GM21717 (cell line): ENCODE results near the gene TMEM130.
"Not testable (repeated sequence)": the region's sequence is repeated elsewhere in the genome, so short reads cannot be mapped to it uniquely, and the experiment has no call there.

Experiments
- ATAC-seq: cut with Tn5 transposase; IDR thresholded peaks from one replicate; pipeline ENCODE4 v1.9.1; 2021; ENCODE audit warnings: mild to moderate bottlenecking, moderate library complexity; ENCODE audit not compliant: unreplicated experiment

Gene TMEM130

DNA sequence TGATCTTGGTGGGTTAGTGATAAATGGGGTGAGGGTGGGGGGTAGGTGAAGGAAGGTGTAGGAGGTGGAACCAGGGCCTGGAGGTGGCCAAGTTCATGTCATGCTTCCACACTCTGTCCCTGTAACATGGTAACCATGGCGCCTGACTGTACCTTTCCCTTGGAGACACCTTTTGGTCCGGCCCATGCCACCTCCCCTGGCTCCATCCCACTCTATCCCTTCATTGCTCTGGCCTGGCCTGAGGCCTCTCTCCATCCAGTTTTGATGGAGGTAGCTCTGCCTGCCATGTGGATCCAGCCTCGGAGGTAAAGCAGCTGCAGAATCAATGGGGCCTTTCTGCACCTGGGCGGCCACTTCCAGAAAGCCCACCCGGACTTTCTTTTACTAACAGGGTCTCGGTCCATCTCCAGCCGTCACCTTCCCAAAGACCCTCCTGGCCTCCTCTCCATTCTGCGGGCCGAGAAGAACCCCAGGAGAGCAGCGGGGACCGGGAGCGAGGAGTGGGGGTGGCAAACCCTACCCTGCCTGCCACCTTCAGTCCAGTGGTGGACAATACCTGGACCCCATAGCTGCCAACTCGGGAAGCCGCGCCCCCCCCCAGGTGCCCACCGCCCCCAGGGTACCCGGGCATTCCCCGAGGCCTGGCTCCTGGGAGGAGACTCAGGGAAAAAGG is 8.0 kb upstream of the TMEM130 start:
- ATAC-seq: no peak

- no peak for ATAC-seq
Observed at GRCh38 chr7:98877146-98877545, 7.3 kb upstream of the TMEM130 start.

DNA sequence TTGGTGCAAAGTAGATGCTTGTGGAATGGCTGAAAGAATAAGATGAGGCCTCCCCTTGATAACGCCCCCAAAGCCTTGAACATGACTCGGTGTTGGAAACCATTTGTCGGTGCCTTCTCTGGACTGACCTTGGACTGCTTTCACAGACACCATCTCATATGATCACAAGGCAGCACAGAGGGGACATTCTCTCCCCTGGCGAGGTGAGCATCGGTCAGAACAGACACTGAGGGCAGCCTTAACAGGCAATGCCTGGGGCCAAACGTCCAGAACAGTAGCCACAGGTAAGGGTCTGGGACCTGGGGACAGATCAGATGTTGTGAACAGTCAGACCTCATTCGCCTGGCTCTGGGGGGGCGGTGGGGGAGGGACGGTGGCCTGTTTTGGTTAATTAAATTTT is 5.7 kb upstream of the TMEM130 start:
- no peak for ATAC-seq

- ATAC-seq: no peak
Observed at GRCh38 chr7:98874942-98875341, 5.1 kb upstream of the TMEM130 start.

DNA sequence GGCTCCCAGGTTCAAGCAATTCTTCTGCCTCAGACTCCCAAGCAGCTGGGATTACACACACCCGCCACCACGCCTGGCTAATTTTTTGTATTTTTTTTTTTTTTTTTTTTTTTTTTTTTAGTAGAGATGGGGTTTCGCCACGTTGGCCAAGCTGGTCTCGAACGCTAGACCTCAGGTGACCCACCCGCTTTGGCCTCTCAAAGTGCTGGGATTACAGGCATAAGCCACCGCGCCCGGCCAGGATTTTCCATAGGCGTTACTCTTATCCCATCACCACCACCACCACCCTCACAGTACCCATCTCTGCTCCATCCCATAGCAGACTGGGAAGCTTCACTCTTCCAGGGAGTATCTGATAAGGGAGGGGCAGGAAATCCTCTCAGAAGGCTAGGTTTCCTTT is 3.8 kb upstream of the TMEM130 start:
- not testable (repeated sequence) for ATAC-seq

GRCh38 chr7:98872328-98872924 is 2.6 kb upstream of the TMEM130 start:
- ATAC-seq: no peak

DNA sequence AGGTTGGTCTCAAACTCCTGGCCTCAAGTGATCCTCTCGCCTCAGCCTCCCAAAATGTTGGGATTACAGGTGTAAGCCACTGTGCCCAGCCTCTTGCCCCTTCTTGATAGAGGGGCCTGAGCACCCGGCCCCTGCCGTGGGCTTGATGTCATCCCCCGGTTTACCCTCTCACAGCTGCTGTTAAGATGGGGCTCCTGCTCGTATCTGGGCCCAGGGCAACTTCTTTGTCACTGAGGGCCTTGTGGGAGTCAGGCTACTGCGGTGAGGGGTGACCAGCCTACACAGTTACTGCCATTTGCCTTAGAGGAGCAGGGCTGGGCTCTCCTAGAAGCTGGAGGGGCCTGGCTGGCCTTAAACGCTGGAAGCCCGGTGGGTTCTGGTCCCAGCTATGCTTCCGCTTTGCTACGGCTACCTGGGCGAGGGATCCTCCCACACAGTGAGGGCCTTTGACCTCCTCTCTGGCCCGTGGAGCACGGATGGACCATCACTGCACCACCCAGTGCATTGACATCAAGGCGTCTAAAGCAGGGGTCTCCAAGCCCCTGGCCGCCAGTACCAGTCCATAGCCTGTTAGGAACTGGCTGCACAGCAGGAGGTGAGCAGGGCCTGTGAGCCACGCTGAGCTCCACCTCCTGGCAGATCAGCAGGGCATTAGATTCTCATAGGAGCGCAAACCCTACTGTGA is 1.1 kb upstream of the TMEM130 start:
- no peak for ATAC-seq

GRCh38 chr7:98870121-98870651 is 372 bp upstream of the TMEM130 start:
- peak; percentile 64 for ATAC-seq

- no peak for ATAC-seq
Observed at GRCh38 chr7:98869027-98869596, 702 bp downstream of the TMEM130 start.

DNA sequence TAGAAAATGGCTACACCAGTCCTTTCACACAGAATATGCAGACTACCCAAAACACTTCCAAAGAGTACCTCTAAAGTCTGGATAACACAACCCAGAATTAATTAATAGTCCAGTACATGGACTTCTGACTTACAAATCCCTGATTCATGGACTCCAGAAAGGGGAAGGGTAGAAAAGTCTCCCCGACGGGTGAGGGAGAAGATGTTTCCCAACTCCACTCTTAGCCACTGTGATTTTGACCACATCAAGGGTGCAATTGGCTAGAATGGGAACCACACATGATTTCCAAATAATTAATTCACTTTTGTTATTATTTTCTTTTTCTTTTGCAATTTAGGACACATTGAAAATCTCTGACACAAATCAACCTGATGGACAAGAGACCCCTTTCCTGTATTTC is 1.4 kb downstream of the TMEM130 start:
- ATAC-seq: no peak

DNA sequence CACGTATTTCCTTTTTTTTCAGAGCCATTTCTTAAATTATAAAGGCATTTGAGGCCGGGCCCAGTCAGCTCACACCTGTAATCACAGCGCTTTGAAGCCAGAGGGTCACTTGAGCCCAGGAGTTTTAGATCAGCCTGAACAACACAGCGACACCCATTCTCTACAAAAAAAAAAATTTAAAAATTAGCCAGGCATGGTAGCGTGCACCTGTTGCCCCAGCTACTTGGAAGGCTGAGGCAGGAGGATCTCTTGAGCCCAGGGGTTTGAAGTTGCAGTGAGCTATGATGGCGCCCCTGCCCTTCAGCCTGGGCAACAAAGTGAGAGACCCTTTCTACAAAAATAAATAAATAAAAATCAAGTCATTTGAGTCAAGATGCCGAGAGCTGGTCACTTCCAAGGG is 3.0 kb downstream of the TMEM130 start:
- ATAC-seq: no peak

DNA sequence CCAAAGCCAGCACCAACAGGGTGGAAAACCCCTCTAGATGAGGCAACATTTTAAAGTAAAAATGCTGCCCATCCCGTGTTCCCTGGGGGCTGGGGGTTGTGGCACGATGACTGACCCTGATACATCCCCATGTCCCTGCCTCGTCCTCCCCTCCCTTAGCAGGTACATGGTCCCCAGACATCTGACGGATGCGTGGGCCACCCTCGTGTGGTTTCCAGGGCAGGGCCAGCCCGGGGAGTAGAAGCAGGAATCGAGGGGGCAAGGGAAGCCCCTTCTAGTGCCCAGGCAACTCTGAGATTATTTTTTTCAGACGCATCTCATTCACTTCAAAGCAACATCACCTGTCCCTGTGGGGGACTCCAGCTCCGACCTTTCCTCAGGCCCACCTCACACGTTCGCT is 3.5 kb downstream of the TMEM130 start:
- ATAC-seq: no peak

DNA sequence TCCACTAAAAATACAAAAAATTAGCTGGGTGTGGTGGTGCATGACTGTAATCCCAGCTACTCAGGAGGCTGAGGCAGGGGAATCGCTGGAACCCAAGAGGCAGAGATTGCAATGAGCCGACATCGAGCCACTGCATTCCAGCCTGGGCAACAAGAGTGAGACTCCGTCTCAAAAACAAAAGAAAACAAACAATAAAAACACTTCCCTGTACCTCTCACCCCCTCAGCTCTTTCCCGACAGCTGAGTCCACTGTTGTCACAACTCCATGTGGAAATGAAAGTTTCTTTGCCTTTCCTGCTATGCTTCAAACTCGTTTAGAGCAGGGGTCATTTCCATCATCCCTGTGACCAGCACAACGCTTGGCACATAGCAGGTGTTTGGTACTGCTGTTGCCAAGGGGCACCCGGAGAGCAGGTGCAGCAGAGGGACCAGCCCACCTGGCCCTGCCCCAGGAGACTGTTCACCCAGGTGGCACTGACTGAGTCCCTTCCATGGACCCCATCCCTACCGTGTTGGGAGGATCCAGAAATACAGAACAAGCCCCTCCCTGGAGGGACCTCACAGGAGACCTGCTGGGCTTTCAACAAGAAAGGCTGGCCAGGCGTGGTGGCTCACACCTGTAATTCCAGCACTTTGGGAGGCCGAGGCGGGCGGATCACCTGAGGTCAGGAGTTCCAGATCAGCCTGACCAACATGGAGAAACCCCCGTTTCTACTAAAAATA is 4.9 kb downstream of the TMEM130 start:
- no peak for ATAC-seq

DNA sequence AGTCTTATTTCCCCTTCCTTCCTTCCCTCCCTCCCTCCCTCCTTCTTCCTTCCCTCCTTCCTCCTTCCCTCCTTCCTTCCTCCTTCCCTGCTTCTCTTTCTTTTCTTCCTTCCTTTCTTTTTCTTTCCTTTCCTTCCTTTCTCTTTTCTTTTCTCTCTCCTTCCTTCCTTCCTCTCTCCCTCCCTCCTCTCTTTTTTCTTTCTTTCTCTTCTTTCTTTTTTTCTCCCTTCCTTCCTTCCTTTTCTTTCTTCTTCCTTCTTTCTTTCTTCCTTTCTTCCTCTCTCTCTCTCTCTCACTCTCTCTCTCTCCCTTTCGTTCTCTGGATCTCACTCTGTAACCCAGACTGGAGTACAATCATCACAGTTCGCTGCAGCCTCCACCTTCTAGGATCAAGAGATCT is 6.2 kb downstream of the TMEM130 start:
- no peak for ATAC-seq

- ATAC-seq: no peak
Observed at GRCh38 chr7:98862716-98863420, 6.9 kb downstream of the TMEM130 start.

DNA sequence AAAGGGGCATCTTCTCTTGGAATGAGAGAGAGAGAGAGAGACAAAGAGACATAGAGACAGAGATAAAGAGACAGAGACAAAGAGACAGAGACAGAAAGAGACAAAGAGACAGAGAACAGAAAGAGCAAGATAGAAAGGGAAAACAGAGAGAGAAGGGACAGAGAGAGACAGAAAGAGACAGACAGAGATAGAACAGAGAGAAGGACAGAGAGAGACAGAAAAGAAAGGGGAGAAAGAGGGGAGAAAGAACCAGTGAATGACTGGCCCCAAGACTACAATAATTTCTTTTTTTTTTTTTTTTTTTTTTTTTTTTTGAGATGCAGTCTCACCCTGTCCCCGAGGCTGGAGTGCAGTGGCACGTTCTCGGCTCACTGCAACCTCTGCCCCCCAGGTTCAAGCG is 7.6 kb downstream of the TMEM130 start:
- ATAC-seq: no peak

DNA sequence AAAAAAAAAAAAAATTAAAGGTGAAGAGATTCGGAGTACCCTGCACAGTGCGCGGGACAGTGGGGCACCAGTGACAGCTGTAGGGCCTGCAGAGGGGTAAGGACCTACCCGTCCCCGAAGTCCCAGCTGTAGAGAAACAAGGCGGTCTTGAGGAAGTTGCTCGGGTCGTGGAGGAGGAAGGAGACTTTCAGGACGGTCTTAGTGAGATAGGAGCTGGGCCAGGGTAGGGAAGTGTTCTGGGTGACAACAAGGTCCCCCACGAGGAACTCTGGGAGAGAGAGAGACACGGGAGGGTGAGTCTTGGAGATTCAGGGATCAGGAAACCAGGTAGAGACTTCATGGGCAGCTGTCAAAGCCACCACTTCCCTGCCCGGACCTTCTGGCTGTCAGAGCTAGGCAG is 9.7 kb downstream of the TMEM130 start:
- no peak for ATAC-seq

DNA sequence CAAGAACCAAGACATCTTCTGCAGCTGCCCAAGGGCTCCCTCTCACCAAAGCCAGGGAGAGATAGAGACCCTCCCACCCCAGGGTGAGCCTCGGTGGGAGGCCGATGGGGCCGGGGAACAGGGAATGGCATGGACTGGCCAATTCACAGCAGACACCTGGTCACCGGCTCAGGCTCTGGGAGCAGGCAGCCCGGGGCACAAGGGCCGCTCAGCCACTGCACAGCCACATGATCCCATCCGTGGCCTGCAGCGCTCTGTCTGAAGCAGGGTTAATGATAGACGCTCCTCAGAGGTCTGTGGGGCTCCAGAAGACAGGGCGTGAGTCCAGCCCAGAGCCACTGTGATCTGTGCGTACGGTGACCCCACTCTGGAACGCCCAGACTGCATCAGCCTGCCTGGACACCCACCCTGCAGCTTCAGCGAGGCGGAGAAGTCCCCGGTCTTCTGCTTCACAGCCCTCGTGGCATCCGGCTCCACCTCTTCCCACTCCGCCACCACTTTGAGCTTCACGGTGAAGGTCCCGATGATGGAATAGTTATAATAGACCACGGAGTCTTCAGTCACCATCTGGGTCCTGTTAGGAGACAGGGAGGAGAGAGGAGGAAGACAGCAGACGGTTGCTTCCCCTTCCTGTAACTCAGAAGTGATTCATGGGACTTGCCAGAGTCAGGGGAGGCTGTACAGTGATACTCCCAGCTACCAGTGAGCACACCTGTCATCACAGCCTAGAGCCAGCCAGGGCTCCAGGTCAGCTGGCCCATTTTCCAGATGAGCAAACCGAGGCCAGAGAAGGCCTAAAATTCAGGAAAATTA is 14.0 kb downstream of the TMEM130 start:
- no peak for ATAC-seq

- ATAC-seq: no peak
Observed at GRCh38 chr7:98852826-98853225, 17.0 kb downstream of the TMEM130 start.

DNA sequence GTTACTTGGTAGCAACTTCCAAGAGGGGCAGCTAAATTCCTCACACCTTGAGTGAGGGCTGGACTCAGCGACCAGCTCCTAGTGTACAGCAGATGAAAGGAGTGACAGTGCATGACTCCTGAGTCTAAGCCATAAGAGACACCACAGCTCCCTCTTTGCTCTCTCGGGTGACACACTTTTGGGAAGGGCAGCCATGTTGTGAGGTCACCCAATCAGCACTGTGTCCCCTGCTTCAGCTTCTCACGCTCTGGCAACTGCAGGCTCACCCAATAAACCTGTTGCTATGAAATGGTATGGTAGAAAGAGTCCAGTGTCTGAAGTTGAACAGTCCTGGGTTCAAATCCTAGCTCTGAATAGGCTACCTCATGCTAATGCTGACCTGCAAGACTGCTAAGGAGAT is 20.9 kb downstream of the TMEM130 start:
- ATAC-seq: no peak
